NCI-H82 treated with DMSO at 0.1 percent for 48 hours (cell line): Measurements from ENCODE around the gene MACF1.

Experiments
- DNase-seq: peaks from one replicate; lab custom pipeline; 2025; ENCODE audit not compliant: unreplicated experiment; lab: John Stamatoyannopoulos, UW

MACF1 gene

DNA sequence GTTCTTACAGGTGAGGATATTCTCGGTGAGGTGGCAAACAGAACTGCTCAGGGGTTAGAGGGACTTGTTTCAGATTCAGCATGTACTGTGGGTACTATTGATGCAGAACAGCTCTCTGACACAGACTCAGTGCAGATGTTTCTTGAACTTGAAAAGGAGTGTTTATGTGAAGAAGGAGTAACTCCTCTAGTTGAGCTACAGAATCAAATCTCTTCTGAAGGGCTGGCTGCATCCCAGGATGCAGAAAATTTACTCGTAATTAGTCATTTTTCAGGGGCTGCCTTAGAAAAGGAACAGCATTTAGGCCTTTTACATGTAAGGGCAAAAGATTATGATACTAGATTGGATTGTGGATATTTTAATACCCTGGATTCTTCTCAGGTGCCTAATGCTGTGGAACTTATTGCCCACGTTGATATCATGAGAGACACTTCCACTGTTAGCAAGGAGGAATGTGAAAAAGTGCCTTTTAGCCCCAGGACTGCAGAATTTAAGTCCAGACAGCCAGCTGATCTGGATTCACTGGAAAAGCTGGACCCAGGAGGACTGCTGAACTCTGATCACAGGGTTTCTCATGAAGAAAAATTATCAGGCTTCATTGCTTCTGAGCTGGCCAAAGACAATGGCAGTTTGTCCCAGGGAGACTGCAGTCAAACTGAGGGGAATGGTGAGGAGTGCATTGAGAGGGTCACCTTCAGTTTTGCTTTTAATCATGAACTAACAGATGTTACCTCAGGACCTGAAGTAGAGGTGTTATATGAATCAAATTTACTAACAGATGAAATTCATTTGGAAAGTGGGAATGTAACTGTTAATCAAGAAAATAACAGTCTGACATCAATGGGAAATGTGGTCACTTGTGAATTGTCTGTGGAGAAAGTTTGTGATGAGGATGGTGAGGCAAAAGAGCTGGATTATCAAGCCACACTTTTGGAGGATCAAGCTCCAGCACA lies 207.3 kb downstream of the MACF1 start:
- DNase-seq: no peak

DNA sequence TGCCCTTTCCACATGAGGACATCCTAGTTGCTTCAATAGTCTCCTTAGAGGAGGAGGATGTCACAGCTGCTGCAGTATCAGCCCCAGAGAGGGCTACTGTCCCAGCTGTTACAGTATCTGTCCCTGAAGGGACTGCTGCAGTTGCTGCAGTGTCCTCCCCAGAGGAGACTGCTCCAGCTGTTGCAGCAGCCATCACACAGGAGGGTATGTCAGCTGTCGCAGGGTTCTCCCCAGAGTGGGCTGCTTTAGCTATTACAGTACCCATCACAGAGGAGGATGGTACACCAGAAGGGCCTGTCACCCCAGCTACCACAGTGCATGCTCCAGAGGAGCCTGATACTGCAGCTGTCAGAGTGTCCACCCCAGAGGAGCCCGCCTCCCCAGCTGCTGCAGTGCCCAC lies 208.4 kb downstream of the MACF1 start:
- DNase-seq: no peak

DNA sequence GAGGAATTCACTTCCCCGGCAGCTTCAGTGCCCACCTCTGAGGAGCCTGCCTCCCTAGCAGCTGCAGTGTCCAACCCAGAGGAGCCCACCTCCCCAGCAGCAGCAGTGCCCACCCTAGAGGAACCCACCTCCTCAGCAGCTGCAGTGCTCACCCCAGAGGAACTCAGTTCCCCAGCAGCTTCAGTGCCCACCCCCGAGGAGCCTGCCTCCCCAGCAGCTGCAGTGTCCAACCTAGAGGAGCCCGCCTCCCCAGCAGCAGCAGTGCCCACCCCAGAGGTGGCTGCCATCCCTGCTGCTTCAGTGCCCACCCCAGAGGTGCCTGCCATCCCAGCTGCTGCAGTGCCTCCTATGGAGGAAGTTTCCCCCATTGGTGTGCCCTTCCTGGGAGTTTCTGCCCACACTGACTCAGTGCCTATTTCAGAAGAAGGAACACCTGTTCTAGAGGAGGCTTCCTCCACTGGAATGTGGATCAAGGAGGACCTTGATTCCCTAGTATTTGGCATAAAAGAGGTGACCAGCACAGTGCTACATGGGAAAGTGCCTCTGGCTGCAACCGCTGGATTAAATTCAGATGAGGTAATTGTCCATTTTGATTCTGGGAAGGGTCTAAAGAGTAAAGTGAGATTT lies 209.5 kb downstream of the MACF1 start:
- DNase-seq: no peak

DNA sequence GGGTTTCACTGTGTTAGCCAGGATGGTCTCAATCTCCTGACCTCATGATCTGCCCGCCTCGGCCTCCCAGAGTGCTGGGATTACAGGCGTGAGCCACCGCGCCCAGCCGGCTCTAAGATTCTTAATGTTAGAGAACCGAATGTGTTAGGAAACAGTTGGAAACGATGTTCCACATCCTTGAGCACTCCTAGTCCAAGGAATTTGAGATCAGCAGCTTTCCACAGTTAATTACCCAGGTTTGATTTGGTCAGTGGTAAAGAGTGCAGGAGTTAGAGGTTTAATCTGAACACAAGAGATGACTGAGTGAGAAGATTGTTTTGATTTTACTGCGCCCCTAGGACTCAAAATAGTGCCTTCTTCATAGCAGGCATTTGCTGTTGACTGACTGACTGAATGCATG lies 211.1 kb downstream of the MACF1 start:
- DNase-seq: no peak

DNA sequence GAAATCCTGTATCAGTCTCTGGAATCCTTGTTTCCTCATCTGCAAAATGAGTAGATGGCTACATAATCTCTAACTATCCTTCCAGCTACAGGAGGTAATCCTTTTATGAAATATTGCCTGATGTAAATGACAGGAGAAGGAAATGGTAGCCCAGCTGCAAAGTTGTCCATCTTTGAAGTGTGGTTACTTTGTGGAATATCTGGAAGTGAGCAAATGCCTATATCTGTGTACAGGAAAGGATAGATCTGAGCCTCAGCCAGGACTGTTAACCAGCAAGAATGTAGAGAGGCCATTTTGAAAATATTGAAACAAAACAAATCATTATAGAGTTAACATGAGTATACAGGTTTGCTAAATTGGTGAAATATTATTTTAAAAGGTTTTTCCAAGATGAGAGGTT lies 212.1 kb downstream of the MACF1 start:
- no peak for DNase-seq

DNA sequence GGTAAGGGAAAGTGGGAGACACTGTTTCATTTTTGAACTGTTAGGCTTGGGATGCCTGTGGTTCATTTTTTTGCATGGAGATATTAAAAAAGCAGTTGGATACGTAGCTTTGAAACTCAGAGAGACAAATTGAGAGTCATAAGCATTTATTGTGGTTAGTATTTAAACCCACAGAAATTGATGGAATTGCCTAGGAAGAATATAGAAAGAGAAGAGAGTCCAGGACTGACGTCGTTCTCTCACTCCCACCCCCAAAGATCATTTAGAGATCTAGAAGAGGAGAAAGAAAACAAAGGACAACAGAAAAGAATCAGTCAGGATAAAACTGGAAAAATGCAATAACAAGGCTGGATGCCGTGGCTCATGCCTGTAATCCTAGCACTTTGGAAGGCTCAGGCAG lies 213.7 kb downstream of the MACF1 start:
- no peak for DNase-seq

DNA sequence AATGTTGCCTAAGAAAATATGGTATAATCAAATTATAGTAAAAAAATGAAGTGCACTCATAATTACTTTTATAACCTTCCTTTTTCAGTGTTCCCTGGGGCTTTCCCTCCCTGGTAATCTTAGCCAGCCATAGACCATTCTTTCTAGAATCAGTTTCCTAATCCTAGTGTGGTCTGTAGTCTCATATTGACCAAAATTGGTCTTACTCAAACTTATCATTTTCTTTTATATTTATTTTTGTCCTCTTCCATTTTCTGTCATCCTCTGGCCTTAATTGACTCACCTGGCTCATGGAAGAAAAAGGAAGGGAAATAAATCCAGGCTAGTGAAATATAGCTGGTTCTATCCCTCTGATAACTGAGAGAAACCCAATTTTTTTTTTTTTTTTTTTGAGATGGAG lies 216.0 kb downstream of the MACF1 start:
- no peak for DNase-seq

DNA sequence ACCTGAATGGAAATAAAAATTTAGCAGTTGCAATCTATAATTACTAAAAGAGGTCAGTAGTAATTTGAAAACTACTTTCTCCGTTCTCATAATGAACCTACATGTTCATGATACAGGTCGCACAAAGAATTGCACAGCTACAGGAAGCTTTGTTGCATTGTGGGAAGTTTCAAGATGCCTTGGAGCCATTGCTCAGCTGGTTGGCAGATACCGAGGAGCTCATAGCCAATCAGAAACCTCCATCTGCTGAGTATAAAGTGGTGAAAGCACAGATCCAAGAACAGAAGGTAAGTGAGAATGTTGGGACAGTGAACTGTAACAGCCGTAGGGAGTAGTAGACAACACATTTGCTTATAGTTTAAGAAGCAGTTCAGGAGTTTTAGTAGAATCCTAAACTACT lies 218.1 kb downstream of the MACF1 start:
- DNase-seq: no peak

DNA sequence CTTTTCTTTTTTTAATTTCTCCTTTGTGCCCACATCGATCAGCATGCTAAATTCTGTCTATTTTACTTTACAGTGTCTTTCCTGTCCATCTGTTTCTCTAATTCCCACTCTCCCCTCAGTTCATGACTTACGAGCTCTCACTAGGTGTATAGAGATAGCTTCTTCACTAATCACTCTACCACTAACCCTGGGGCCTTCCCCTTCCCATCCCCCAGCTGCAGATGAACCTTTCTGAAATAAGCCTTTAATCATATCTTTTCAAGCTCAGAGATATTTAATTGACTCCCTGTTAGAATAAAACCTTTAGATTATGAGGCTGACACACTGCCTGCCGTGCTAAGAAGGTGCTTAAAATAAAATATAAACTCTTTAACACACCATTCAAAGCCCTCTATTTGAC lies 220.7 kb downstream of the MACF1 start:
- peak; percentile 74 for DNase-seq

DNA sequence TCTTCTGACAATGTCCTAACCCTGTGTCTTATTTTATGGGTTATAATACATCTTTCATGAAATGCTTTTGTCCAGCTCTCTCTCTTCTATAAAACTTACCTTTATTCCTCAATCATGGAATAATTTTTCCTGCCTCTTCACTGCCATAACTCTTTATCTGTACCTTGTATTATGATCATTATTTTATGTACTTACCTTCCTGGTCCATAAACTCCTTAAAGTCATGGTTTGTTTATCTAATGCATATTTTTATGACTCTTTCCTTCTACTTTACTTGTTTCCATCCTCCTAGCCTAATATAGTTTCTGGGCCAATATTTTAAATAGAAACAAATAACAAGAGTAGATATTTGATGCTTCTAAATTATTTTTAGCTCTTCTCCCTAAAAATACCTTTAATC lies 221.1 kb downstream of the MACF1 start:
- DNase-seq: no peak

DNA sequence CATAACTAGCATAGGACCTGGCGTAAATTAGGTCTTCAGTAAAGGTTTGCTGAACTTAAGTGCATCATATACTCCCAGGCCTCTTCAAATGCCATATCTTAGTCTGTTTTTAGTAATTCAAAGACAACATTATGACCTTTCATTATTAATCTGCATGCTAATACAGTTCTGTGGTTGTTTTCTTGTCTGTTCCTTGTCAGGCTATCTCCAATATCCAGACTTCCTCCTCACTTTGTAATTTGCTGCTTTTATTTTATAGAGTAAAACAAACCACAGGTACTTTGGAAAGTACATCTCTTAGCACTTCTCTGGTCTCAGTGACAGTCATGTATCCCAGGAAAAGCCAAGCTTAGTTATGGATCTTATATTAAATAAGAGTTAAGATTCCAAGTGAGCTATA lies 221.9 kb downstream of the MACF1 start:
- no peak for DNase-seq

DNA sequence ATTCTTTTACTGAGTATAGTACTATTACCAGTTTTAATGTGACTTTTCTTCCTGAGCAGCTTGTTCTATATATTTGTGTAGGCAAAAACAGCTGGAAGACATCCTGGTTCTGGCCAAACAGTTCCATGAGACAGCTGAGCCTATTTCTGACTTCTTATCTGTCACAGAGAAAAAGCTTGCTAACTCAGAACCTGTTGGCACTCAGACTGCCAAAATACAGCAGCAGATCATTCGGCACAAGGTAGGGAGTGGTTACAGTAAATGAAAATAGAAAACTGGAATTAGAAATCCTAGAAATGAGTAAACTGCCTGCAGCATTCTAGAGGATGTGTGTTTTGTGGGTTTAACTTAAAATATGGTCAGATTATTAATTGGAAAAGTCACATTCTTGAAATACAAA lies 222.9 kb downstream of the MACF1 start:
- no peak for DNase-seq

DNA sequence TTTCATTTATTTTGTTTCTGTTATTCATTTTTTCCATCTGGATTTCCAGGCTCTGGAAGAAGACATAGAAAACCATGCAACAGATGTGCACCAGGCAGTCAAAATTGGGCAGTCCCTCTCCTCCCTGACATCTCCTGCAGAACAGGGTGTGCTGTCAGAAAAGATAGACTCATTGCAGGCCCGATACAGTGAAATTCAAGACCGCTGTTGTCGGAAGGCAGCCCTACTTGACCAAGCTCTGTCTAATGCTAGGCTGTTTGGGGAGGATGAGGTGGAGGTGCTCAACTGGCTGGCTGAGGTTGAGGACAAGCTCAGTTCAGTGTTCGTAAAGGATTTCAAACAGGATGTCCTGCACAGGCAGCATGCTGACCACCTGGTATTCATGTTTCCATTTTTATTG lies 223.4 kb downstream of the MACF1 start:
- no peak for DNase-seq

DNA sequence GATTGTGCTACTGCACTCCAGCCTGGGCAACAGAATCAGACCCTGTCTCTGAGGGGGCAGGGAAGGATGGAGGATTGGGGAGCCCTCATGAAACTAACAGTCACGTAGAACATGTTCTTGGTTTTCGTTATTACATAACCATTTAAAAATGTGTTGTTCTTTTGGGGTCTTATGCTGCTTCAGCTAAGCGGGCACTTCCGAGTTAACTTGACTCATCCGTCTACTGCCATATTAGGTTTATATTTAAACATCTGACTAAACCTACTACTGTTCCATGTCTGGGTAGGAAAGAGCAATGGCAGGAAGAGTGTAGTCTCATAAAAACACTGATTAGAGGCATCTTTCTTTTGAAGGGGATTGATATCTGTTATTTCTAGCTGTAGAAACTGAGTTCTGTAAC lies 227.4 kb downstream of the MACF1 start:
- DNase-seq: no peak

DNA sequence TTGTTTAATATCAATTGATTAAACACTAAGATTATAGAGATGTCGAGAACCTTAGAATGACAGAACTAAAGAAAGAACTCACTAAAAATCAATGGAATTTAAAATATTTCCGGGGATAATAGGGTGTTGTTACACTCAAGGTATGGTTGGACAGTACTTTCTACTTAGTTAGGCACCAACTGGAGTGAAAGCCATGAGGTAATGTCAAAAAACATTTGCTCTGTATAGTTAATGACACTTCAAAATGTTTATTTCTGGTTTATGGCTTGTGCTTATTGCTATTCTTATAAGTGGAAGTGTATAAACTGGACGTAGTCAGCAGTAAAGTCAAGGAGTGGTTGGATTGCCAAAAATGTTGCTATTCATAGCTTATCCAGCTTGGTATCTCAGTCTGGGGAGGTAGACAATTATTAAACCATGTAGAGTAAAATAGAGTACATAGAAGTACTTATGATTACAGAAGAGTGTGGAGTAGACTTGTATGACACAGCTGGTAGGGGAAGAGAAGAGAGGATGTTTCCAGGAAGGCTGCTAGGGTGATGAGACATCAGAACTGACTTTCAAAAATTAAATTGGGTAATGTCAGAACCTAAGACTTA lies 230.4 kb downstream of the MACF1 start:
- DNase-seq: no peak

DNA sequence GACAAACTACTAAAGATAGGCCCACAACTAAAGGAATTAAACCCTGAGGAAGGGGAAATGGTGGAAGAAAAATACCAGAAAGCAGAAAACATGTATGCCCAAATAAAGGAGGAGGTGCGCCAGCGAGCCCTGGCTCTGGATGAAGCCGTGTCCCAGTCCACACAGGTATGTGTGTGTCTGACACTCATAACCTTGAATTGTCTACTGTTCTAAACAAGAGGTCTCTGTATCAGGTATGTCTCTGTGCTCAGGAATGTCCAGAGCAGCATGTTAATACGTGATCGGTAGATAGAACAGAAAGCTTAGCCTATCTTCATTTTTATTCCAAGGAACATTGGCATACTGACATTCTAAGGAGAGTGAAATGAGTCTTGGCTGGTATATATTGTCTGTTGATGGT lies 231.1 kb downstream of the MACF1 start:
- no peak for DNase-seq

DNA sequence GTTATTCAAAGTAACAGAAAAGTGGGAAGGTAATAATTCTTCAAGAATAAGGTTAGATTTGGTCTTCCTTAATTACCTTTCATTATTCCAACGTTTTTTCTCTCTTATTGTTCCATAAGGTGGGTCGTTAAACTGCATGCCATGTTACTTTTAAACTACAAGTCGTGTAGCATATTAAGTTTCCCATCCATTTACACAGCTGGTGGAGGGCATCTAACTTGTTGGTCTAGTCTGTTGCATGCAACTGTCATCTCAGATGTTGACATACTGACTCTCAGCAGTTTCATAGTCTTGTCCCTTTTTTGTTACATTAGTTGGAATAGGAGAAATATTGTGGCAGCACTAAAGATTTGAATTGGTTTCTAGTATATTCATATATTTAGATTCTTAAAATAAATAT lies 232.3 kb downstream of the MACF1 start:
- DNase-seq: no peak

DNA sequence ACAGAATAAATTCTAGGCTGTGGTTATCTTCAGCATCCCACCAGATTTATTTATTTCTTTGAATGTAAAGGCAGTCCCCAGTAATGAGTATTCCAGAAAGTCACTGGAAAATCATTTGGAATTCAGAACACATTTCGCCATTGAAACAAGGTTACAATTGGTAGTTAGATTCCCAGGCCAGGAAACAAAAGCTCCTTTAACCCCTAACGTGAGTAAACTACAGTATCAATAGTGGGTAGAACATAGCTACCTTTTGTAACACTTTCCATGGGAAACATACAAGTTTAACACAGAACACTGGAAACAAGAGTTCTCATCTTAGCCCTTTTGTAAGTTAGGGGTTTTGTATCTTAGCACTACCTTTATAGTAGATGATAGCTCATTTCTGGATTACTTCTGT lies 233.5 kb downstream of the MACF1 start:
- DNase-seq: no peak

DNA sequence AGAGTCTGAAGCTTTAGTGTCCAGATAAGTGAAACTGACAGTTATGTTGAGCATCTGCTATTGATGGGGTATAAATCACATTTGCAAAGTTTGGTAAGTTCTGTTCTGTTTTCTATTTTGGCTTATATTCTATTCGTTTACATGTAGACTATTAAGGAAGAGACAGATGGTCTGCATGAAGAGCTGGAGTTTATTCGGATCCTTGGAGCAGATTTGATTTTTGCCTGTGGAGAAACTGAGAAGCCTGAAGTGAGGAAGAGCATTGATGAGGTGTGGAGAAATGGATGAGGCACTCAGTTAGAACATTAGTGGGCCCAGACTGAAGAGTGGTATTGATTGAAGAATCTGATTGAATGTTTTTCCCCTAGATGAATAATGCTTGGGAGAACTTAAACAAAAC lies 236.4 kb downstream of the MACF1 start:
- no peak for DNase-seq

DNA sequence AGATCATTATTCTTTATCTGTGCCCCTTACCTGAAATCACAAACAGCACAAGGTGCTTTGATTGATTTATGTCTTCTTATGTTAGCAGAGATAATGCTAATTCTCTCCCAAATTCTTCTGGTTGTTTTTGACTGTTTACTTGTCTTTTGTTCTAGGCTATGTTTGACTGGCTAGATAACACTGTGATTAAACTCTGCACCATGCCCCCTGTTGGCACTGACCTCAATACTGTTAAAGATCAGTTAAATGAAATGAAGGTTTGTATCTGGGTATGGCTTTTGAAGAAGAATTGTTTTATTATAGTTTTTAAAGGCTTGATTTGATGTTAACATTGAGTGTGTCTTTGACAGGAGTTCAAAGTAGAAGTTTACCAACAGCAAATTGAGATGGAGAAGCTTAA lies 237.3 kb downstream of the MACF1 start:
- no peak for DNase-seq

DNA sequence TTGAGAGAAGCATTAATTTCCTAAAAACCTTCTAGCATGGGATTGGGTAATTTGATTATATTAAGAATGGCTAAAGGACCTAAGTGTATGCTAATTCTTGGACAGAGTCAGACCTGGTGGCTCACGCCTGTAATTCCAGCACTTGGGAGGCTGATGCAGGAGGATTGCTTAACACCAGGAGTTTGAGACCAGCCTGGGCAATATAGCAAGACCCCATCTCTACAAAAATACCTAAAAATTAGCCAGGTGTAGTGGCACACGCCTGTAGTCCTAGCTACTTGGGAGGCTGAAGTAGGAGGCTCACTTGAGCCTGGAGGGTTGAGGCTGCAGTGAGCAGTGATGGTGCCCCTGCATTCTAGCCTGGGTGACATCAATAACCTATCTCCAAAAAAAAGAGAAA lies 241.1 kb downstream of the MACF1 start:
- DNase-seq: no peak

DNA sequence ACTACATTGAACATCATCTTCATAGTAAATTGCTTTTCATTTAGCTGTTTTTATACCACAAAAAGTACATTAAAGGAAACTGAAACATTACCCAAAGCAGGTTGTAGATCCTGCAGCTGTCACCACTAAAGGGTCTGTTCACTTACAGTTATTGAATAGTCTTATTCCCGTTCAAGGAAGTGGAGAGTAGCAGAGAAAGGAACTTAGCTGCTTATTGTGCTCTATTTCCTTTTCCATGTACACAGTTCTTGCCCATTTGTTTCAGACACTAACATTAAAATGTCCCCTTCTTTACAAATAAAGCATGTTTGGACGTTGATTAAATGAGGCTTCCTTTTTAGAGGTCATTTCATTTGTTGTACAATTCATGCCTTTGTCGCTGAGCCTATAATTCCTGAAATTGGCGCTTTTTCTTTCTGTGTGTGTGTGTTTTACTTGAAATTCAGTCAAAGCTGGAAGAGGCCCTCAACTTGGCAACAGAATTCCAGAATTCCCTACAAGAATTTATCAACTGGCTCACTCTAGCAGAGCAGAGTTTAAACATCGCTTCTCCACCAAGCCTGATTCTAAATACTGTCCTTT lies 242.6 kb downstream of the MACF1 start:
- no peak for DNase-seq
